K562 (cell line): ENCODE measurements around the gene COPS6. TPM values are rescaled to one million over a fixed set of nuclear protein-coding genes. Genes with fewer than 3 reads are reported as not detected.

Source experiments
- BHLHE40 ChIP-seq: IDR thresholded peaks from 2 replicates; pipeline ENCODE4 v1.6.1; 2011; ENCODE audit warnings: low read length, improper control_type of control experiment
- CBX3 ChIP-seq, 2 experiments: IDR thresholded peaks; 1 replicate in 1 of 2; 2 replicates in 1 of 2; pipeline ENCODE4 v1.6.1; 2012; ENCODE audit warnings: inconsistent platforms in 2 of 2, low read length in 2 of 2, borderline replicate concordance in 1 of 2, control low read depth in 1 of 2
- ERF ChIP-seq: fragments of 450-650 bp; formaldehyde crosslinking; IDR thresholded peaks from 2 replicates; pipeline ENCODE4 v1.4.0; 2020; ENCODE audit warnings: mild to moderate bottlenecking, mixed read lengths
- ETV1 ChIP-seq: fragments of 450-650 bp; conservative IDR thresholded peaks from 2 replicates; pipeline ENCODE4 v1.6.1; 2016; ENCODE audit warnings: missing genetic modification characterization, control low read depth, low read depth, missing compliant biosample characterization
- MGA ChIP-seq: fragments of 450-650 bp; IDR thresholded peaks from 2 replicates; pipeline ENCODE4 v1.6.1; 2016; ENCODE audit warnings: mild to moderate bottlenecking, moderate library complexity
- MYBL2 ChIP-seq, 2 experiments: fragments of 450-650 bp in 1 of 2; sonication (generic) in 1 of 2; formaldehyde crosslinking in 1 of 2; IDR thresholded peaks; 2 replicates each; pipeline versions ENCODE4 v1.6.1 to v1.8.1; 2017 to 2022; ENCODE audit warnings: borderline replicate concordance in 1 of 2, inconsistent platforms in 1 of 2, low read depth in 1 of 2, mild to moderate bottlenecking in 1 of 2, missing genetic modification reagents in 1 of 2, moderate library complexity in 1 of 2
- PCBP2 ChIP-seq: fragments of 200-400 bp; formaldehyde crosslinking; IDR thresholded peaks from 2 replicates; pipeline ENCODE4 v1.6.1; 2018; ENCODE audit warnings: low read length, low read depth, mild to moderate bottlenecking, moderate library complexity; ENCODE audit not compliant: poor library complexity, severe bottlenecking
- PTRF ChIP-seq: fragments of 450-650 bp; IDR thresholded peaks from 2 replicates; pipeline ENCODE4 v1.6.1; 2016; ENCODE audit warnings: mild to moderate bottlenecking, missing genetic modification characterization, missing compliant biosample characterization
- PURB ChIP-seq: sonication (generic); formaldehyde crosslinking; IDR thresholded peaks from 2 replicates; pipeline ENCODE4 v1.9.0; 2021; ENCODE audit warnings: low read depth, mild to moderate bottlenecking, missing genetic modification reagents
- RUNX1 ChIP-seq: sonication (generic); IDR thresholded peaks from 2 replicates; pipeline ENCODE4 v1.6.1; 2016; ENCODE audit warnings: antibody characterized with exemption, low read depth
- SREBF1 ChIP-seq: fragments of 150-350 bp; IDR thresholded peaks from 2 replicates; pipeline ENCODE4 v1.6.1; 2014; ENCODE audit warnings: antibody characterized with exemption, low read depth, low read length, borderline replicate concordance
- THRAP3 ChIP-seq: fragments of 450-650 bp; IDR thresholded peaks from 2 replicates; pipeline ENCODE4 v1.6.1; 2016; ENCODE audit warnings: mild to moderate bottlenecking, inconsistent platforms, borderline replicate concordance
- ZC3H11A ChIP-seq: IDR thresholded peaks from 2 replicates; pipeline ENCODE4 v1.6.1; 2012; ENCODE audit warnings: low read depth, low read length, improper control_type of control experiment
- ZC3H4 ChIP-seq: sonication (generic); formaldehyde crosslinking; IDR thresholded peaks from 2 replicates; pipeline ENCODE4 v1.9.0; 2021; ENCODE audit warnings: missing genetic modification reagents, borderline replicate concordance
- ZNF184 ChIP-seq: sonication (generic); formaldehyde crosslinking; IDR thresholded peaks from 2 replicates; pipeline ENCODE4 v1.5.0; 2020; ENCODE audit warnings: missing genetic modification reagents
- ZNF583 ChIP-seq: fragments of 250-450 bp; sonication (Bioruptor Pico); IDR thresholded peaks from 2 replicates; pipeline ENCODE4 v1.4.0; 2020
- ZNF707 ChIP-seq: fragments of 250-450 bp; sonication (Bioruptor Pico); conservative IDR thresholded peaks from 2 replicates; pipeline ENCODE4 v1.8.0; 2022; ENCODE audit warnings: inconsistent platforms, mild to moderate bottlenecking, moderate library complexity
- polyA plus RNA-seq, 8 experiments: library from polyadenylated mRNA; depleted of rRNA in 4 of 8; stranded (reverse) in 5 of 8; unstranded in 3 of 8; fragments of >200 nt; fragmentation: Nextera tagmentation in 2 of 8; fragmentation: Illumina TruSeq in 1 of 8; extraction: Ambion mirVana in 2 of 8; extraction: Trizol in 1 of 8; gene quantifications; 2 replicates each; pipeline versions ENCODE4 v1.2.1 to v1.2.3, GENCODE V29; 2011 to 2014; ENCODE audit warnings: inconsistent platforms in 1 of 8, missing spikeins in 1 of 8
- total RNA-seq, 7 experiments: library from RNA; depleted of rRNA in 6 of 7; stranded (reverse); fragments of >200 nt in 6 of 7; fragmentation: Illumina TruSeq in 2 of 7; extraction: Trizol in 2 of 7; gene quantifications; 2 replicates each; pipeline versions ENCODE4 v1.2.1 to v1.2.3, GENCODE V29; 2011 to 2021; ENCODE audit warnings: low replicate concordance in 1 of 7

The COPS6 gene
- total and polyA plus RNA-seq, 9 of the 15 experiments (the other 6 are each of a cell fraction or from before 2014, with no cell fraction given), result 63.0 to 331 (median 168) TPM

GRCh38 chr7:100049441-100050291 is 39.1 kb upstream of the COPS6 start, which contains the start of gene ZSCAN21 (continued):
- TF ChIP-seq MGA, result peak; percentile 19; the same call in 1 of the 2 replicates
- peak; percentile 47; the same call in 1 of the 2 replicates for TF ChIP-seq SREBF1
- TF ChIP-seq ZC3H11A, result no peak
- peak; percentile 80 for TF ChIP-seq ETV1 (tag)
- TF ChIP-seq PCBP2, result no peak
- no peak for TF ChIP-seq ZNF707 (CRISPR knock-in tag)
- TF ChIP-seq RUNX1, result no peak
- no peak for TF ChIP-seq PURB (CRISPR knock-in tag)
- TF ChIP-seq PTRF (tag), result no peak
- TF ChIP-seq CBX3 (IDR thresholded peaks at IDR 0.05; ENCODE audit: borderline replicate concordance in 1 of 2, low read length in 2 of 2), result peak in 1 of 2 experiments; percentile 56; a peak in 2 of 3 replicates
- TF ChIP-seq ERF (CRISPR knock-in tag), result no peak
- no peak for TF ChIP-seq THRAP3
- TF ChIP-seq ZNF184 (CRISPR knock-in tag), result no peak
- 0 out of 2 replicates have a peak, but pooled peaks have one; percentile 8 for TF ChIP-seq ZNF583 (CRISPR knock-in tag)
- TF ChIP-seq ZC3H4 (CRISPR knock-in tag), result no peak
- no peak; the same call in 1 of the 2 replicates for TF ChIP-seq BHLHE40
- TF ChIP-seq MYBL2 (IDR thresholded peaks at IDR 0.05; ENCODE audit: low read depth), result no peak
- TF ChIP-seq MYBL2 (CRISPR knock-in tag; IDR thresholded peaks at IDR 0.05; ENCODE audit: borderline replicate concordance), result no peak
